Liver (tissue), 9 donors: Measurements from ENCODE around the gene DMRTB1. TPM values are rescaled to one million over a fixed set of nuclear protein-coding genes. Genes with fewer than 3 reads are reported as not detected.

Source experiments
- DNase-seq: peaks from one replicate; pipeline ENCODE4 v3.0.0-alpha.2; 2017; ENCODE audit warnings: low spot score
- H3K27ac ChIP-seq, 2 donors: one replicate each; pipeline ENCODE4 v1.7.0; 2013; ENCODE audit warnings: inconsistent platforms in 2 of 2, low read length in 2 of 2, control low read depth in 1 of 2, low read depth in 1 of 2, mild to moderate bottlenecking in 1 of 2
- H3K27me3 ChIP-seq, 4 donors: one replicate each; pipeline versions ENCODE4 v1.6.1 to v1.7.0; 2013; ENCODE audit warnings: low read length in 3 of 4, inconsistent platforms in 1 of 4, mild to moderate bottlenecking in 1 of 4, moderate library complexity in 1 of 4; ENCODE audit not compliant: control insufficient read depth in 4 of 4, insufficient read depth in 4 of 4
- H3K36me3 ChIP-seq, 4 donors: one replicate each; pipeline versions ENCODE4 v1.6.1 to v1.7.0; 2013; ENCODE audit warnings: low read length in 3 of 4, mild to moderate bottlenecking in 3 of 4, low read depth in 1 of 4, moderate library complexity in 1 of 4; ENCODE audit not compliant: control insufficient read depth in 4 of 4, insufficient read depth in 3 of 4
- H3K4me1 ChIP-seq, 4 donors: one replicate each; pipeline versions ENCODE4 v1.6.1 to v1.7.0; 2013; ENCODE audit warnings: low read length in 3 of 4, mild to moderate bottlenecking in 3 of 4, moderate library complexity in 1 of 4; ENCODE audit not compliant: control insufficient read depth in 4 of 4, insufficient read depth in 4 of 4
- H3K4me3 ChIP-seq, 3 donors: one replicate each; pipeline versions ENCODE4 v1.6.1 to v1.7.0; 2013; ENCODE audit warnings: low read length in 3 of 3, control low read depth in 1 of 3, low read depth in 1 of 3, mild to moderate bottlenecking in 1 of 3
- H3K9ac ChIP-seq, 2 donors: one replicate each; pipeline ENCODE4 v1.7.0; 2013; ENCODE audit warnings: low read length in 2 of 2, mild to moderate bottlenecking in 2 of 2, moderate library complexity in 2 of 2, control low read depth in 1 of 2, low read depth in 1 of 2
- H3K9me3 ChIP-seq, 4 donors: one replicate each; pipeline versions ENCODE4 v1.6.1 to v1.7.0; 2013; ENCODE audit warnings: low read length in 3 of 4; ENCODE audit not compliant: control insufficient read depth in 4 of 4
- ATF3 ChIP-seq: IDR thresholded peaks from 2 replicates; pipeline ENCODE4 v1.6.1; 2016; ENCODE audit warnings: antibody characterized with exemption
- EGR1 ChIP-seq, 2 donors: IDR thresholded peaks; 2 replicates each; pipeline ENCODE4 v1.6.1; 2016 to 2018; ENCODE audit warnings: antibody characterized with exemption in 2 of 2, low read depth in 2 of 2
- FOXA1 ChIP-seq: IDR thresholded peaks from 2 replicates; pipeline ENCODE4 v1.6.1; 2016; ENCODE audit warnings: antibody characterized with exemption
- FOXA2 ChIP-seq: IDR thresholded peaks from 2 replicates; pipeline ENCODE4 v1.6.1; 2016; ENCODE audit warnings: antibody characterized with exemption
- GABPA ChIP-seq, 2 donors: IDR thresholded peaks in 1 of 2; conservative IDR thresholded peaks in 1 of 2; 2 replicates each; pipeline ENCODE4 v1.6.1; 2016; ENCODE audit warnings: antibody characterized with exemption in 2 of 2, mild to moderate bottlenecking in 1 of 2, moderate library complexity in 1 of 2
- HNF4A ChIP-seq, 2 donors: conservative IDR thresholded peaks; 2 replicates each; pipeline ENCODE4 v1.6.1; 2016; ENCODE audit warnings: antibody characterized with exemption in 2 of 2, mild to moderate bottlenecking in 2 of 2
- HNF4G ChIP-seq: IDR thresholded peaks from 2 replicates; pipeline ENCODE4 v1.6.1; 2016; ENCODE audit warnings: antibody characterized with exemption
- JUND ChIP-seq, 2 donors: IDR thresholded peaks; 2 replicates each; pipeline ENCODE4 v1.6.1; 2016; ENCODE audit warnings: antibody characterized with exemption in 2 of 2
- NR2F2 ChIP-seq: IDR thresholded peaks from 2 replicates; pipeline ENCODE4 v1.6.1; 2016; ENCODE audit warnings: antibody characterized with exemption
- RAD21 ChIP-seq, 2 donors: IDR thresholded peaks; 2 replicates each; pipeline ENCODE4 v1.6.1; 2016; ENCODE audit warnings: antibody characterized with exemption in 2 of 2, mild to moderate bottlenecking in 2 of 2
- RXRA ChIP-seq, 2 donors: IDR thresholded peaks; 2 replicates each; pipeline ENCODE4 v1.6.1; 2017 to 2018; ENCODE audit warnings: antibody characterized with exemption in 2 of 2, mild to moderate bottlenecking in 1 of 2
- SP1 ChIP-seq: IDR thresholded peaks from 2 replicates; pipeline ENCODE4 v1.6.1; 2018; ENCODE audit warnings: antibody characterized with exemption, mild to moderate bottlenecking
- TAF1 ChIP-seq: conservative IDR thresholded peaks from 2 replicates; pipeline ENCODE4 v1.6.1; 2016; ENCODE audit warnings: antibody characterized with exemption, mild to moderate bottlenecking
- YY1 ChIP-seq: IDR thresholded peaks from 2 replicates; pipeline ENCODE4 v1.6.1; 2016; ENCODE audit warnings: antibody characterized with exemption, mild to moderate bottlenecking
- ZBTB33 ChIP-seq: IDR thresholded peaks from 2 replicates; pipeline ENCODE4 v1.6.1; 2016; ENCODE audit warnings: antibody characterized with exemption
- WGBS: extraction: QIAGEN DNeasy Blood & Tissue Kit; methylation state at CpG from one replicate; pipeline ENCODE4 v1.1.7; 2013; 5-methylcytosine and 5-hydroxymethylcytosine counted together
- polyA plus RNA-seq, 2 donors: library from polyadenylated mRNA; stranded (reverse) in 1 of 2; unstranded in 1 of 2; fragments of 200-250 nt in 1 of 2; fragments of >200 nt in 1 of 2; fragmentation: Nextera tagmentation in 1 of 2; extraction: Ambion mirVana in 1 of 2; gene quantifications; one replicate each; pipeline versions ENCODE4 v1.2.1 to v1.2.3, GENCODE V29; 2013 to 2015
- total RNA-seq, 2 donors: library from RNA; depleted of rRNA; stranded (reverse); fragments of >200 nt; gene quantifications; one replicate each; pipeline ENCODE4 v1.2.3, GENCODE V29; 2014
- TF ChIP-seq, protein P1 (sequence below): IDR thresholded peaks from 2 replicates; pipeline ENCODE4 v1.6.1; 2016; ENCODE audit warnings: antibody characterized with exemption
- TF ChIP-seq, protein P2 (sequence below): IDR thresholded peaks from 2 replicates; pipeline ENCODE4 v1.6.1; 2016; ENCODE audit warnings: antibody characterized with exemption, mild to moderate bottlenecking
- TF ChIP-seq, protein P3 (sequence below): fragments of 150-350 bp; IDR thresholded peaks from 2 replicates; pipeline ENCODE4 v1.5.1; 2017; ENCODE audit warnings: improper control_type of control experiment, low read depth, low read length; ENCODE audit not compliant: missing input control
- donor health status: healthy.
- donor health status: healthy.
- donor health status: healthy.
- donor health status: healthy.
- donor health status: healthy.

The DMRTB1 gene
- total and polyA plus RNA-seq, 4 donors = not detected

DNA sequence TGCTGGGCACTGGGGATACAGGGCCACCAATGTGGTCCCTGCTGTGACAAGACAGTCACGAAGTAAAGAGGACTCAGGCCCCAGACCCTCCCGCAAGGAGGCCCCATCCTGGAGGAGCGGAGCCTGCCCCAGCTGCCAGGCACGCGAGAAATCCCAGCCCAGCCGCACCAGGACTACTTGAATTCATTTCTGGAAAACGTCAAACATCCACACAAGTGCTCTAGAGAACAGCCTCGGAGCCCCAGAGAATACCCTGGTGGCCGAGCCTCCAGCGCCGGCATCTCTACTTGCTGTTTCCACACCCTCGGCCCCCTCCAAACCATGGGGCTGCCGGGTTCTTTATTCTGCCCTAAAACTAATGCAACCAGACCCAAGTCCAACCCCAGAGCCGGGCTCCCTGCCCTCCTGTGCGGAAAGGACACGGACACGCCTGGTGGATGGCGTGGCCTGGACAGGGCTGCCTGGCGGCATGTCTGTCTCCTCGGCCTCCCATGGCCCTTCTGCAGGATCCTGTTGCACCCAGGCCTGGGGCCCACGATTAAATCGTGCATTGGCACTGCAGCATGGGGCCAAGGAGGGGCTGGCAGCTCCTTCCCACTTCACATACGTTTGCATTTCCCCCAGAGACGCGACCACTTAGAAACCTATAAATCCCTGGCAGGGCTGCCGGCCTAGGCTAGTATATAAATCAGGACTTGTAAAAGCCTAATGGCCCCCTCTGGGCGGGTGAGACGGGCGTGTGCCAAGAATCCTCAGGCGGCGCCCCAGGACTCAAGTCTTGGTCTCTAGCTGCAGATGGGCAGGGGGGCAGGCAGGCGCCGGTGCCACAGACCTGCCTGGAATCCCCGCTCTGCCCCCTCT lies 41.2 kb downstream of the DMRTB1 start:
- Histone ChIP-seq H3K4me3 (no peak overlapping the region), H3K4me1 (no peaks in the 10 kb centered on the region), H3K27me3 (no peaks in the 10 kb centered on the region), H3K36me3 (no peaks in the 10 kb centered on the region), H3K9me3 (no peaks in the 10 kb centered on the region), H3K9ac (no peak overlapping the region), H3K27ac (no peak overlapping the region)
- 88% methylated on average over 34 of the region's 34 CpGs for WGBS
- no peak for TF ChIP-seq JUND (IDR thresholded peaks at IDR 0.05)
- TF ChIP-seq FOXA1 = no peak
- TF ChIP-seq, protein P1, sequence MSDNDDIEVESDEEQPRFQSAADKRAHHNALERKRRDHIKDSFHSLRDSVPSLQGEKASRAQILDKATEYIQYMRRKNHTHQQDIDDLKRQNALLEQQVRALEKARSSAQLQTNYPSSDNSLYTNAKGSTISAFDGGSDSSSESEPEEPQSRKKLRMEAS = no peak
- no peak for TF ChIP-seq NR2F2
- no peak for TF ChIP-seq EGR1 (IDR thresholded peaks at IDR 0.05; ENCODE audit: low read depth in 2 of 2)
- TF ChIP-seq HNF4A (conservative IDR thresholded peaks at IDR 0.05) = no peak
- TF ChIP-seq RAD21 (IDR thresholded peaks at IDR 0.05) = no peak
- TF ChIP-seq TAF1 = no peak
- TF ChIP-seq GABPA (IDR thresholded peaks at IDR 0.05 in 1 of 2, conservative IDR thresholded peaks at IDR 0.05 in 1 of 2) = no peak
- TF ChIP-seq ATF3 = no peak
- TF ChIP-seq HNF4G = no peak
- TF ChIP-seq RXRA (IDR thresholded peaks at IDR 0.05) = no peak
- no peak for TF ChIP-seq YY1
- TF ChIP-seq, protein P2, sequence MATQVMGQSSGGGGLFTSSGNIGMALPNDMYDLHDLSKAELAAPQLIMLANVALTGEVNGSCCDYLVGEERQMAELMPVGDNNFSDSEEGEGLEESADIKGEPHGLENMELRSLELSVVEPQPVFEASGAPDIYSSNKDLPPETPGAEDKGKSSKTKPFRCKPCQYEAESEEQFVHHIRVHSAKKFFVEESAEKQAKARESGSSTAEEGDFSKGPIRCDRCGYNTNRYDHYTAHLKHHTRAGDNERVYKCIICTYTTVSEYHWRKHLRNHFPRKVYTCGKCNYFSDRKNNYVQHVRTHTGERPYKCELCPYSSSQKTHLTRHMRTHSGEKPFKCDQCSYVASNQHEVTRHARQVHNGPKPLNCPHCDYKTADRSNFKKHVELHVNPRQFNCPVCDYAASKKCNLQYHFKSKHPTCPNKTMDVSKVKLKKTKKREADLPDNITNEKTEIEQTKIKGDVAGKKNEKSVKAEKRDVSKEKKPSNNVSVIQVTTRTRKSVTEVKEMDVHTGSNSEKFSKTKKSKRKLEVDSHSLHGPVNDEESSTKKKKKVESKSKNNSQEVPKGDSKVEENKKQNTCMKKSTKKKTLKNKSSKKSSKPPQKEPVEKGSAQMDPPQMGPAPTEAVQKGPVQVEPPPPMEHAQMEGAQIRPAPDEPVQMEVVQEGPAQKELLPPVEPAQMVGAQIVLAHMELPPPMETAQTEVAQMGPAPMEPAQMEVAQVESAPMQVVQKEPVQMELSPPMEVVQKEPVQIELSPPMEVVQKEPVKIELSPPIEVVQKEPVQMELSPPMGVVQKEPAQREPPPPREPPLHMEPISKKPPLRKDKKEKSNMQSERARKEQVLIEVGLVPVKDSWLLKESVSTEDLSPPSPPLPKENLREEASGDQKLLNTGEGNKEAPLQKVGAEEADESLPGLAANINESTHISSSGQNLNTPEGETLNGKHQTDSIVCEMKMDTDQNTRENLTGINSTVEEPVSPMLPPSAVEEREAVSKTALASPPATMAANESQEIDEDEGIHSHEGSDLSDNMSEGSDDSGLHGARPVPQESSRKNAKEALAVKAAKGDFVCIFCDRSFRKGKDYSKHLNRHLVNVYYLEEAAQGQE = no peak
- TF ChIP-seq, protein P3, sequence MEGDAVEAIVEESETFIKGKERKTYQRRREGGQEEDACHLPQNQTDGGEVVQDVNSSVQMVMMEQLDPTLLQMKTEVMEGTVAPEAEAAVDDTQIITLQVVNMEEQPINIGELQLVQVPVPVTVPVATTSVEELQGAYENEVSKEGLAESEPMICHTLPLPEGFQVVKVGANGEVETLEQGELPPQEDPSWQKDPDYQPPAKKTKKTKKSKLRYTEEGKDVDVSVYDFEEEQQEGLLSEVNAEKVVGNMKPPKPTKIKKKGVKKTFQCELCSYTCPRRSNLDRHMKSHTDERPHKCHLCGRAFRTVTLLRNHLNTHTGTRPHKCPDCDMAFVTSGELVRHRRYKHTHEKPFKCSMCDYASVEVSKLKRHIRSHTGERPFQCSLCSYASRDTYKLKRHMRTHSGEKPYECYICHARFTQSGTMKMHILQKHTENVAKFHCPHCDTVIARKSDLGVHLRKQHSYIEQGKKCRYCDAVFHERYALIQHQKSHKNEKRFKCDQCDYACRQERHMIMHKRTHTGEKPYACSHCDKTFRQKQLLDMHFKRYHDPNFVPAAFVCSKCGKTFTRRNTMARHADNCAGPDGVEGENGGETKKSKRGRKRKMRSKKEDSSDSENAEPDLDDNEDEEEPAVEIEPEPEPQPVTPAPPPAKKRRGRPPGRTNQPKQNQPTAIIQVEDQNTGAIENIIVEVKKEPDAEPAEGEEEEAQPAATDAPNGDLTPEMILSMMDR = no peak
- no peak for TF ChIP-seq SP1
- no peak for TF ChIP-seq ZBTB33
- TF ChIP-seq FOXA2 = no peak
- no peak for DNase-seq
